Right atrium auricular region (tissue), 2 donors: Measurements from ENCODE around the gene UBL7. TPM values are rescaled to one million over a fixed set of nuclear protein-coding genes. Genes with fewer than 3 reads are reported as not detected.

Experiments used
- DNase-seq: peaks from one replicate; pipeline ENCODE4 v3.0.0-alpha.2; 2019; ENCODE audit warnings: low spot score
- H3K27ac ChIP-seq, 2 donors: fragments of 200-600 bp; sonication (generic); 1 replicate in 1 of 2; 2 replicates in 1 of 2; pipeline ENCODE4 v1.5.1; 2016 to 2019
- H3K27me3 ChIP-seq, 2 donors: fragments of 200-600 bp; sonication (generic); one replicate each; pipeline versions ENCODE4 v1.5.1 to v1.6.0; 2017 to 2019
- H3K36me3 ChIP-seq: fragments of 200-600 bp; sonication (generic); one replicate; pipeline ENCODE4 v1.5.1; 2016
- H3K4me1 ChIP-seq, 2 donors: fragments of 200-600 bp; sonication (generic); one replicate each; pipeline versions ENCODE4 v1.5.1 to v1.6.0; 2017 to 2019
- H3K4me3 ChIP-seq, 2 donors: fragments of 200-600 bp; sonication (generic); 1 replicate in 1 of 2; 2 replicates in 1 of 2; pipeline ENCODE4 v1.5.1; 2017 to 2019; ENCODE audit warnings: mild to moderate bottlenecking in 1 of 2, moderate library complexity in 1 of 2
- H3K9me3 ChIP-seq, 2 donors: fragments of 200-600 bp; sonication (generic); one replicate each; pipeline ENCODE4 v1.5.1; 2019
- total RNA-seq, 2 donors: library from RNA; depleted of rRNA; stranded (reverse); fragments of >200 nt; gene quantifications; one replicate each; pipeline ENCODE4 v1.1.0, GENCODE V29; 2016
- TF ChIP-seq, protein P1 (sequence below), 2 donors: fragments of 200-600 bp; sonication (generic); IDR thresholded peaks; one replicate each; pipeline ENCODE4 v1.5.1; 2019; ENCODE audit warnings: antibody characterized with exemption in 2 of 2

UBL7 gene
- total RNA-seq, 2 donors from 2014 or later: 65.4 to 68.2 TPM

DNA sequence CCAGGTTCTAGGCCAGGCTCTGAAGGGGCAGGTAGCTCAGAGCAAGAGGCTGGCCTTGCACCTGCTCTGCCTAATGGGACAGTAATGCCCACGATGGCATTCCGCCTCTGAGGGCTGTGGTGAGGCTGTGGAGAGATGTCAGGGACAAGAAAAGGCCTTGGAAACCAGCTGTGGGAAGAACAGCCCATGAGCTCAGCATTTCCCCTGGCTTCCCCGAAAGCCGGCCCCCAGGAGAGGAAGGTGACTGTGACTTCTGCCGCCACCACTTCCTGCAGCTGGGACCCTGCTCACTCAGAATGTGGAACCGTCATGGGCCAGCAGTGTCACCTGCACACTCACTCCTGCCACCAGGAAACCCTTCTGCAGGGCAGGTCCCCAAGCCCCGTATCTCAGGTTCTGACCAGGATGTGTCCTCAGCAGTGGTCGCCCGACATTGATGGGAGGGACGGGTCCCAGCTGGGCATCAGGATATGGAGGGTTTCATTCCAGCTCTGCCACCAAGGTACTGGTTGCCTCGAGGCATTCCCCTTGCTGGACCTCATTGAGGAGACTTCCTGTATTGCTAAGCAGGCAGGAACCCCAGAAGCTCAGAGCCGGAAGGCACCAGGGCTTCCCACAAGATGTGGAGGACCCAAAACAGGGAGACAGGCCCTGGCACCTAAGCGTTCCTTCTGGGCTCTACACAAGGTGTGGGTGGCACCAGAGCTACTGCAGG lies 57.9 kb downstream of the UBL7 start:
- no peak overlapping the region for H3K4me3 ChIP-seq
- H3K4me1 ChIP-seq: peaks cover 0 to 13% of the 10 kb centered on the region in 2 donors
- no peak overlapping the region for H3K27ac ChIP-seq
- no peaks in the 10 kb centered on the region for H3K27me3 ChIP-seq
- no peak for DNase-seq
- no peaks in the 10 kb centered on the region for H3K9me3 ChIP-seq
- TF ChIP-seq, protein P1, sequence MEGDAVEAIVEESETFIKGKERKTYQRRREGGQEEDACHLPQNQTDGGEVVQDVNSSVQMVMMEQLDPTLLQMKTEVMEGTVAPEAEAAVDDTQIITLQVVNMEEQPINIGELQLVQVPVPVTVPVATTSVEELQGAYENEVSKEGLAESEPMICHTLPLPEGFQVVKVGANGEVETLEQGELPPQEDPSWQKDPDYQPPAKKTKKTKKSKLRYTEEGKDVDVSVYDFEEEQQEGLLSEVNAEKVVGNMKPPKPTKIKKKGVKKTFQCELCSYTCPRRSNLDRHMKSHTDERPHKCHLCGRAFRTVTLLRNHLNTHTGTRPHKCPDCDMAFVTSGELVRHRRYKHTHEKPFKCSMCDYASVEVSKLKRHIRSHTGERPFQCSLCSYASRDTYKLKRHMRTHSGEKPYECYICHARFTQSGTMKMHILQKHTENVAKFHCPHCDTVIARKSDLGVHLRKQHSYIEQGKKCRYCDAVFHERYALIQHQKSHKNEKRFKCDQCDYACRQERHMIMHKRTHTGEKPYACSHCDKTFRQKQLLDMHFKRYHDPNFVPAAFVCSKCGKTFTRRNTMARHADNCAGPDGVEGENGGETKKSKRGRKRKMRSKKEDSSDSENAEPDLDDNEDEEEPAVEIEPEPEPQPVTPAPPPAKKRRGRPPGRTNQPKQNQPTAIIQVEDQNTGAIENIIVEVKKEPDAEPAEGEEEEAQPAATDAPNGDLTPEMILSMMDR (IDR thresholded peaks at IDR 0.05): no peak
- no peaks in the 10 kb centered on the region for H3K36me3 ChIP-seq

DNA sequence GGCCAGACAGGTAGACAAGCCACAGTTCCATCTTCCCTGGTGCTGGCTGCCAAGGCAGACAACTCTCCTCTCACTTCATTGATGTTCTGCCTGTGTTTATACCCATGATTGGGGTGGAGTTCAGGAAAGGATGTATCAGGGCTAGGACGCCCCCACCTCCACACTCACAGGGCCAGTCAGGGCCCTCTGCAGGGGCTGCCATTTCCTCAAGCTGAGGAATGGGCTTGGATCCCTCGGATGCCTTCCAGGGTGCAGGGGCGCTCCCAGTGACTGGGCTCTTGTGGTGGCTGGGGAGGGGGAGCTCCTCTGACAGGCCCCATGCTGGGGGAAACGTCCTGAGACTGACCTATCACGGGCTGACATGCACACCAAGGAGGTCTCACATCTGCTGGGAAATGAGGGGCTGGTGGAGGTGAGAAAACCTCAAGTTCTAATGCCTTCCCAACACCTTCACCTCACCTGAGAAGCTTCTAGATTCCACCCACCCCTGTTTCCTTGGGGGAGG lies 58.6 kb downstream of the UBL7 start:
- Histone ChIP-seq H3K9me3 (no peaks in the 10 kb centered on the region), H3K36me3 (no peaks in the 10 kb centered on the region), H3K4me1 (peaks cover 0 to 13% of the 10 kb centered on the region in 2 donors), H3K4me3 (no peak overlapping the region), H3K27me3 (no peaks in the 10 kb centered on the region), H3K27ac (no peak overlapping the region)
- TF ChIP-seq, protein P1 (IDR thresholded peaks at IDR 0.05): no peak
- DNase-seq: no peak

DNA sequence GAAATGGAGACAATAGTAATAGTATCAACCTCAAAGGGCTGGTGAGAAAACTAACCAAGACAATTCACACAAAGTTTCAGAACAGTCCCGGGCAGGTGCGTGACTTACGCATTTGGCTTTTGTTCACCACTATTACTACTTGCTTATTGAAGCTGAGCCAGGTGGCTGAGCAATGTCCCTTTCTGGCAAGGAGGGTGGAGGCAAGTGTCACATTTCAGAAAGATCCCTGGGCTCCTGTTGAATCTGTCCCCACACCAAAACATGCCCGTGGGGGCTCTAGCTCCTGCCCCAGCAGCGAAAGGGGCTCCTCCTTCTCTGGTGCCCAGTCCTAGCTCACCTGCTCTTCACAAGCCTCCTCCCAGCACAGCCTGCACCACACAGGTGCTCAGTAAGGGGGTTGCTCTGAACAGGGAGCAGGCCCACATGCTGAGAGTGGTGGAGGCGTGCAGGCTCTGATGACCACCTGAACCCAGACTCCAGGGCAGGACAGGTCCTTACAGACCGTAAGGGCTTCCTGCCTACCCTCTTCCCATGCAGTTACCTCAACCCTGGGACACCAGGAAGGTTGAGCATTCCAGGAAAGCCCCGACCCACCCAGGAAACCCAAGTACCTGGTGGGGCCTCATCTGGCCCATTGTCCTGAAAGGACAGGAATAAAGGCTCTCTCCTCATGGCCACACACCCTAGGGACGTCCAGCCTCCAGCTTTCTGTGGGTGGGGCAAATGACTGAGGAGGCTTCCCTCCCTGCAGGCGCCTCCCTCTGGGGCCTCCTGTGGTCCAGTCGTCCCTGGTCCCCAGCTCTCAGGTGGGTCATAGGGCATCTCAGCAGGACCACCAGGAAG lies 59.8 kb downstream of the UBL7 start:
- no peak for DNase-seq
- H3K4me3 ChIP-seq: no peak overlapping the region
- TF ChIP-seq, protein P1 (IDR thresholded peaks at IDR 0.05): no peak
- H3K9me3 ChIP-seq: no peaks in the 10 kb centered on the region
- no peaks in the 10 kb centered on the region for H3K36me3 ChIP-seq
- H3K27ac ChIP-seq: no peak overlapping the region
- H3K4me1 ChIP-seq: peaks cover 0 to 13% of the 10 kb centered on the region in 2 donors
- H3K27me3 ChIP-seq: no peaks in the 10 kb centered on the region

DNA sequence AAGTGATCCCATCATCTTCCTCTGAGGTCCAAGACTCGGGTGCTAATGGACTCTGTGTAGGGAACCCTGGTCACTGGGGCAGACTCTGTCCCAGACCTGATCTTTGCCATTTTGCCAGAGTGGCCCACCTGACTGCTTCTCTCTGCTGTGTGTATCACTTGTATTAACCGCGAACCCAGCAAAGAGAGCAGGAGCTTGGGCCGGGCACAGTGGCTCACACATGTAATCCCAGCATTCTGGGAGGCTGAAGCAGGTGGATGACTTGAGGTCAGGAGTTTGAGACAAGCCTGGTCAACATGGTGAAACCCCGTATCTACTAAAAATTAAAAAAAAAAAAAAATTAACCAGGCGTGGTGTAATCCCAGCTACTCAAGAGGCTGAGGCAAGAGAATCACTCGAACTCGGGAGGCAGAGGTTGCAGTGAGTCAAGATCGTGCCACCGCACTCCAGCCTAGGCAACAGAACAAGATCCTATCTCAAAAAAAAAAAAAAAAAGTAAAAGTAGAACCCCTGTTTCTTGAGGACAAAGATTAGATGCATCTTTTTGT lies 60.6 kb downstream of the UBL7 start:
- TF ChIP-seq, protein P1 (IDR thresholded peaks at IDR 0.05): no peak
- Histone ChIP-seq H3K4me1 (peaks cover 0 to 13% of the 10 kb centered on the region in 2 donors), H3K27ac (no peak overlapping the region), H3K27me3 (no peaks in the 10 kb centered on the region), H3K4me3 (no peak overlapping the region), H3K36me3 (no peaks in the 10 kb centered on the region), H3K9me3 (no peaks in the 10 kb centered on the region)
- no peak for DNase-seq

DNA sequence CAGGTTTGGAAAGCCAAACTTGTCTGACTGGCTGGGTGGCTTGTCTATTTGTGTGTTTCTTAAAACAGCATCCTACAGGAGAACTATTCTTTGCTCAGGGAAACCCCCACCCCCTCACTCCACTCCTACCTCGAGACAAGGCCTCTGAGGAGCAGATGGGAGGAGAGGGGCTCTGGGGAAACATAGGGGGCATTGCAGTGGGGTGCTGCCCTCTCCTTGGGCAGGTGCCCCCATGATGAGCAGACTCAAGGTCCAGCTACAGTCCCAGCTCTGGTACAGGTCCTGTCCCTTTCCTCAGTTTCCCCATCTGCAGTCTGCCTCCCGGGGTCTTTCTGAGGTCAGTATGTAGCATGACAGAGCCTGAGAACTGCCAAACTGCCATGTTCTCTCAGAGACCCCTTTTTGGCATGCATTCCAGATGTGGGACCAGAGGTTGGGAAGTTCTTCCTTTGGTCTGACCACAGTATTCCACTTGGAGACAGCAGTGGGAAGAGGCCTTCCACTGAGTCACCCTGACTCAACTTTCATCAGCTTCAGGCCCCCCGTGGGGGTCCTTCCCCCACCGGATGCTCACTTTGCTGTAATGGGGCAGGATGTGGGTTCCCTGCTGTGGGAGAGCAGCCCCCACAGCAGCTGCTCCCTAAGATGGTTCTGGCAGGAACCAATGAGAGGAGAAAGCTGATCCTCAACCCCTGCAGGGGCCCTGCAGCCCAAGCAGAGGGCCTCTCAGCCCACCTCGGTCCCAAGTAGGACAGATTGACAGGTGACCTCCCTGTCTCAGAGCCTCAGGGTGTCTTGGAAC lies 61.2 kb downstream of the UBL7 start:
- no peak for DNase-seq
- no peaks in the 10 kb centered on the region for H3K27me3 ChIP-seq
- no peak overlapping the region for H3K4me3 ChIP-seq
- TF ChIP-seq, protein P1 (IDR thresholded peaks at IDR 0.05): no peak
- H3K4me1 ChIP-seq: peaks cover 0 to 13% of the 10 kb centered on the region in 2 donors
- no peak overlapping the region for H3K27ac ChIP-seq
- no peaks in the 10 kb centered on the region for H3K9me3 ChIP-seq
- no peaks in the 10 kb centered on the region for H3K36me3 ChIP-seq
